Cardiac fibroblast (primary cell): ENCODE data around the gene ZMYND8.

ENCODE experiments used
- DNase-seq, 2 donors: peaks; one replicate each; pipeline versions ENCODE4 v3.0.0 to v3.0.0-alpha.2; 2010; ENCODE audit warnings: low read depth in 2 of 2
- H3K4me3 ChIP-seq, 2 donors: replicated peaks in 1 of 2; 1 replicate in 1 of 2; 2 replicates in 1 of 2; pipeline ENCODE4 v1.5.1; 2011; ENCODE audit warnings: low read depth in 2 of 2, low read length in 2 of 2, mild to moderate bottlenecking in 2 of 2, moderate library complexity in 1 of 2
- CTCF ChIP-seq: IDR thresholded peaks from one replicate; pipeline ENCODE4 v1.5.1; 2011; ENCODE audit warnings: low read depth, mild to moderate bottlenecking, low read length, inconsistent platforms

Gene ZMYND8

GRCh38 chr20:47354714-47355488 is 1.6 kb downstream of the ZMYND8 start:
- peak overlapping the region; percentile 32 to 56 for H3K4me3 ChIP-seq
- no peak for TF ChIP-seq CTCF
- DNase-seq, result peak in 1 of 2 donors; percentile 53

- peak overlapping the region; percentile 32 to 56 for H3K4me3 ChIP-seq
- DNase-seq, result no peak
- TF ChIP-seq CTCF, result no peak
These were observed 2.1 kb downstream of the ZMYND8 start for GRCh38 chr20:47354464-47354713.

- no peak for TF ChIP-seq CTCF
- peak in 1 of 2 donors; percentile 85 for DNase-seq
- H3K4me3 ChIP-seq, result peak overlapping the region; percentile 32 to 56
These were observed 2.6 kb downstream of the ZMYND8 start for GRCh38 chr20:47353692-47354463.

GRCh38 chr20:47353239-47353691 is 3.2 kb downstream of the ZMYND8 start:
- no peak for DNase-seq
- TF ChIP-seq CTCF, result no peak
- peak overlapping the region; percentile 31 to 56 for H3K4me3 ChIP-seq

GRCh38 chr20:47352332-47353238 is 3.9 kb downstream of the ZMYND8 start:
- peak; percentile 67 for DNase-seq
- TF ChIP-seq CTCF, result no peak
- H3K4me3 ChIP-seq, result peak overlapping the region; percentile 31 to 56

GRCh38 chr20:47351643-47352331 is 4.7 kb downstream of the ZMYND8 start:
- H3K4me3 ChIP-seq, result peak overlapping the region; percentile 31 to 56
- no peak for DNase-seq

More at GRCh38 chr20:47351643-47352331, 4.7 kb downstream of the ZMYND8 start:
- no peak for TF ChIP-seq CTCF
